22Rv1 (cell line): ENCODE results near the gene RHEBL1.

Experiments used
- CTCF ChIP-seq: fragments of 450-650 bp; IDR thresholded peaks from 2 replicates; pipeline ENCODE4 v1.5.1; 2017; ENCODE audit warnings: mild to moderate bottlenecking
- ZFX ChIP-seq: fragments of 450-650 bp; IDR thresholded peaks from 2 replicates; pipeline ENCODE4 v1.6.1; 2017; ENCODE audit warnings: antibody characterized with exemption, borderline replicate concordance

GRCh38 chr12:49054096-49054495 is 15.7 kb downstream of the RHEBL1 start:
- no peak for TF ChIP-seq CTCF
- no peak for TF ChIP-seq ZFX
